HG03060 (cell line): ENCODE results near the gene KIF2C.

Source experiments
- ATAC-seq: cut with Tn5 transposase; IDR thresholded peaks from one replicate; pipeline ENCODE4 v1.9.1; 2021; ENCODE audit warnings: low read depth, moderate number of reproducible peaks; ENCODE audit not compliant: unreplicated experiment

KIF2C gene

DNA sequence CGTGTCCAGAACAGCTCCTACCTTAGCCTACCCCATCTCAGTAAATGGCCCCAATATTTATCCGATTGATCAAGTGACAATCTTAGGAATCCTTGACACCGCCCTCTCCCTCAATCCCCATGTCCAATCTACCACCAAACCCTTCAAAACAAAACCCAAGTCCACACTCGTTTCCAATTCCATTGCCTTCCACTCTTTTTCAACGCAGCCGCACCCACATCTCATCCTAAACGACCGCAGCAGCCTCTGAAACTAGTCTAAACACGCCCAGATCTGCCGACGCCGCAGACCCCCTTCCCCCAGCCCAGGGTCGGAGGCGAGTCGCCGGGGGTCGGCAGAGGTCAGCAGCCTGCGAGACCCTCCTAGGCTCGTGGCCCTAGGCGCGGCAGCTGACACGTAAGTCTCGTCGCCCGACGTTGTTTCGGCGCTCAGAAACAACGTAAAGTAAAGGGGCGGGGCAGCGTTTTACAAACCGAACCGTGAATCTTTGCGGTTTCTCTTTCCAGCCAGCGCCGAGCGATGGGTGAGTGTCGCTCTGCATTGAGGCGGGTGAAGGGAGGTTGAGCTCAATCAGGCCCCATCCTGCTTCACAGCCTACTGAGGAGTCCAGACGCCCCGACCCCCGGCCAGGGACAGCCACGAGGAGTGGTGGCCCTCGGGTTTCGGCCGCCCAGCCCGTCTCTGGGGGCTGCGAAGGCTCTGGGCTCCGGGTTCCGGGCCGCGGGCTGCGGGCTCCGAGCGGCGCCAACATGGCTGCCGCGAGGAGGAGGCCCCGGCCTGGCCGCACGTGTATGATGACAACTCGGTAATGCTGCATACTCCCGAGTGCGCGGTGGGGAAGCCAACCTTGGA, 35.7 kb downstream of the KIF2C start, which contains the start of gene RPS8:
RPS8 (plus strand) TSS at position 463 of the 852 bp plus-strand sequence; CDS start at position 520, 57 bp downstream.
- peak; percentile 69 for ATAC-seq

DNA sequence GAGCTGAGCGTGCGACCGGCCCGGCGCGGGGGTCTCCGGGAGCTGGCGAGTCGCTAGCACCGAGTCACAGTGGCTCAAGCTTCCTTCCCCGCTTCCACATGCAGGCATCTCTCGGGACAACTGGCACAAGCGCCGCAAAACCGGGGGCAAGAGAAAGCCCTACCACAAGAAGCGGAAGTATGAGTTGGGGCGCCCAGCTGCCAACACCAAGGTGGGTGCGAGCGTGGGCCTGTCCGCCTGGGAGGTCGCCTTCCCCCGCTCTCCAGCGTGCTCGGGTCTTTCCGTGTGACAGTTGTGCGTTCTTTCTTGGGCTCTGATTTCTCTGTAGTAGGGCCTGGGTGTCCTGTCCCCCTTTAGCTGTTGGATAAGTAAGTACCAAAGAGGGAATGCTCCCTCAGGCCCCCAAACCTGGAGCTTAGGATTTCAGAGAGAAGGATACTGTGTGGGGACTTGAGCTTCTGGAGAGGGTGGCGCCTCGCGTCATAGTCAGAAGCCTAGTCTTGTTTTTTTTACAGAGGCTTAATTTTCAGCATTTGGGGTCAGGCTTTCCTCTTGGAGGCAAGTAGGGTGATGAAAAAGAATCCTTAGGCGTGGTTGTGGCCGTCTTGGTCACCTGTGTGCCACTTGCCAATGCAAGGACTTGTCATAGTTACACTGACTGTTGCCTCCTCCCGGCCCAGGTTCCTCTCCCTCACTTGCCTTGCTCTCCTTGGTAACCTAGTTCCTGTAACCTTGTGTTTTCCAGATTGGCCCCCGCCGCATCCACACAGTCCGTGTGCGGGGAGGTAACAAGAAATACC, 36.5 kb downstream of the KIF2C start:
- no peak for ATAC-seq

- no peak for ATAC-seq
Measured at GRCh38 chr1:44776730-44777068, 37.1 kb downstream of the KIF2C start.

GRCh38 chr1:44777547-44777946, 37.9 kb downstream of the KIF2C start:
- ATAC-seq: no peak

DNA sequence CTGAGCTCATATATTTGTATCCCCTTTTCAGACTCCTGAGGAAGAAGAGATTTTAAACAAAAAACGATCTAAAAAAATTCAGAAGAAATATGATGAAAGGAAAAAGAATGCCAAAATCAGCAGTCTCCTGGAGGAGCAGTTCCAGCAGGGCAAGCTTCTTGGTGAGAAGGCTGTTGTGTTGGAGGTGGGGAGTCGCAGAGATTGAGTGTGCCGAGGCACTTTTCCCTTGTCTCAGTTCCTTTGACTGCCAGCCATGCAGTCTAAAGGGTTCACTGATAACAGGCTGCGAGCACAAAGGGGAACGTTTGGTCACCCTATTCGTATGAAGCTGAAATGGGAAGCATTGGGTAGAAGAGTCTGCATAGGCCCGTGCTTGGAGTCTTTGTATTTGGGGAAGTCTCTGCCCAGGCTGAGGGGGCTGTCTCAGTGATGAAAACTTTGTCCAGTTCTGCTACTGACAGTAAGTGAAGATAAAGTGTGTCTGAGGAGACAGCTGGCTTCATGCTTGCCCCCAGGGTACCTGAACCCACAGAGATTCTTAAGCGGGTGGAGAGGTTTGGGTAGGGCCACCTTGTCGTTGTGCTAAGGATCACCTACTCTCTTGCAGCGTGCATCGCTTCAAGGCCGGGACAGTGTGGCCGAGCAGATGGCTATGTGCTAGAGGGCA, 38.5 kb downstream of the KIF2C start:
- no peak for ATAC-seq

GRCh38 chr1:44778705-44779576, 39.3 kb downstream of the KIF2C start:
- no peak for ATAC-seq

DNA sequence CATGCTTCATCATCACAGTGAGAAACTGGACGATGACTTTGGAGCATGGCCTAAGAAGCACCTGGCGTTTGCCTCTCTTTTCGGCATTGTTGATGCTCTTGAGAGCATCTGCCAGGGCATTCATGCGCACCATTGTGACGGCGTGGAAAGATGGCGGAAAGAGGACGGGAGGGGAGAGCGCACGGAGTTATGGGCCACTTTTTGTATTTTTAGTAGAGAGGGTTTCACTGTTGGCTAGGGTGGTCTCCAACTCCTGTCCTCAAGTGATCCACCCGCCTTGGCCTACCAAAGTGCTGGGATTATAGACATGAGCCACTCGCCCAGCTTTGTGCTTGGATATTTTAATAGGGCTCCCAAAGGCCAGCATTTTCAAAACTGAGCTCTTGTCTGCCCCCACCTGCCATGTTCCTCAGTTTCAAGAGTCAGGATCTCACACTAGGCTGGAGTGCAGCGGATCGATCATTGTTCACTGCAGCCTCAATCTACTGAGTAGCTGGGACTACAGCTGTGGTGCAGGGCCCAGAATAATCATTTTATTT, 41.0 kb downstream of the KIF2C start:
- no peak for ATAC-seq

GRCh38 chr1:44783697-44784093, 44.1 kb downstream of the KIF2C start:
- no peak for ATAC-seq

GRCh38 chr1:44784094-44785028, 44.7 kb downstream of the KIF2C start:
- ATAC-seq: no peak

- no peak for ATAC-seq
Measured at GRCh38 chr1:44785029-44785380, 45.4 kb downstream of the KIF2C start.

DNA sequence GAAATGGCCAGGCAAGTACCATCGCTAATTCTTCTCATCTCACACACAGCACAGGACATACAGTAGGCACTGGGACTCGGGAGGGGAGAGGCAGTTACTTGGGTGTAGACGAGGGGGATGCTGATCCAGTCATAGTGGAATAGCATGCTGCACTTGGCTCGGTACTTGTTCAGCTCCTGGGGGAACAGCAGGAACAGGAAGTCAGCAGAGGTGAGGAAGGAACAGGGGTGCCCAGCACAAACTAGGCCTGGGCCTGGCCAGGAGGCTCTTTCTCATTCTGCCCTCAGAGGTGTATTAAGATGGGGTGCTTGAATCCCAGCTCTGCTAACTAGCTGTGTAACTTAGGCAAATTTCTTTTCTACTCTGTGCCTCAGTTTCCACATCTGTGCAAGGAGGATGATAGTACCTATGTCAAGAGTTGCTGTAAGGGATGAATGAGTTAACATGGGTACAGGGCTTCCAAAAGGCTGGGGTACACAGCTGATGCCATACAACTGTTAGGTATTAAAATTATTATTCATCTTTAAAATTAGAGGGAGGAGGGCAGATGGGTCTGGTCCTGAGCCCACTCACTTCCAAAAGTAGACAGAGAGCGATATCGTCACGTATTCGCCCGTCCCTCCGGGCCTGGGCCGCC, 46.0 kb downstream of the KIF2C start:
- no peak for ATAC-seq

GRCh38 chr1:44786138-44786840, 46.7 kb downstream of the KIF2C start:
- no peak for ATAC-seq

GRCh38 chr1:44786841-44787426, 47.3 kb downstream of the KIF2C start:
- no peak for ATAC-seq

DNA sequence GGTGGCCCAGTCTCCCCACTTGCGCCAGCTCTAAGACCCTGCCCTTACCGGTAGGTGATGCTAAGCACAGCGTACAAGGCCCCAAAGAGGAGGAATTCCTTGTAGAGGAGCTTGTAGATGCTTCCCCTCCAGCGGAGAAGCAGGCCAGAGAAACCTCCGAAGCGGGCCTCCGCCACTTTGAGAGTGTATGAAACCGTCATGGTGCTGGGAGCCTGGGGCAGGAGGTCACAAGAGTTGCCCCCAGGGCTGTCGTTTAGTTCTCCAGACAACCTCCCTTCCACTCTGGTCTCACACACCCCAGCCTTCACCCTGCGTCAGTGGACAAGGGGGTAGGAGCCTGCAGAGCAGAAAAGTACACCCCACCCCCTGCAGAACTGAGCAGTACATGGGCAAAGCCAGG, 47.9 kb downstream of the KIF2C start:
- no peak for ATAC-seq

- ATAC-seq: no peak
Measured at GRCh38 chr1:44788120-44788860, 48.7 kb downstream of the KIF2C start, which contains the start of gene BEST4. TSS of gene BEST4 (minus strand) at chr1:44788170. CDS start at chr1:44787705, 465 bp downstream.

GRCh38 chr1:44790968-44791801, 51.5 kb downstream of the KIF2C start:
- no peak for ATAC-seq
